Measurements from ENCODE around the gene RPTOR. TPM values are rescaled to one million over a fixed set of nuclear protein-coding genes. Genes with fewer than 3 reads are reported as not detected.

The RPTOR gene
- total RNA-seq, 1 experiment from 2014 or later, result 58.0 TPM

DNA sequence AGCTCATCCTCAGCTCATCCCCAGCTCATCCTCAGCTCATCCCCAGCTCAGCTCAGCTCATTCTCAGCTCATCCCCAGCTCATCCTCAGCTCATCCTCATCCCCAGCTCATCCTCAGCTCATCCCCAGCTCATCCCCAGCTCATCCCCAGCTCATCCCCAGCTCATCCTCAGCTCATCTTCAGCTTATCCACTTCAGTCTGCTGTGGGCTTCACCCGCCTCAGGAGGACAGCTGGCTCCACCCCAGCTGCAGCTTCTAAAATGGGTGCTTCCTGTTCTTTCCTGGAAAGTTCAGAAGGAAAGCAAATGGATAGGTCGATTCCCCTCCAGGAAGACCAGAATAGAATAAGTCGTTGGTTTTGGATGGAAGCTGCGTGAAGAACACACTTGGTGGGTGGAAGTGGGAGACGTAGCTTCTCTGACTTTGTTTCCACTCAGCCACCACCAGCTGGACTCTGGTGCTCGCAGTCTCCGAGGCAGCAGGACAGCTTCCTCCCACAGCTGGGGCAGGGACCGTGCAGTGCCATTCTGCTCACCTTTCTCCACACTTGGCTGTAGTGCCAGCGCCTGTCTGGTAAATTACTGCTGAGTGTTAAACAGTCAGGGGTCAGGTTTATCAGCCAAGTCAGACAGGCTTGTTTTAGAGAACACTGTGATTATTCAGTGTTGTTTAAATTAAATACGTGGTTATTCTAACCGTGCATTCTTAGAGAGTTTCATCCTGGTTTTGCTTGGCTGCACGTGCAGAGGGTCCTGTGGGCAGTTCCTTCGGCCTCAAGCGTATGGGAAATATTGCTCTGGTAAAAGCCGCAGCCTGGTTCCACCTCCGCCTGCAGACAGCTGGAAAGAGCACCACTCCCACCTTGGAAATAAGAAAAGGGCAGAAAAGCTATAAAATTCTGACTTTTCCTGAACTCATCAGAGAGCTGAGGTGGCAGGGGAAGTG, 386.0 kb downstream of the RPTOR start:
- no peak for DNase-seq (ENCODE audit: low read depth, low spot score)
- CTCF ChIA-PET, result interaction anchor here (0.7 kb wide), 1 partner anchor 11 kb away, joined by 3 read pairs; no protein-coding TSS in a partner anchor
- no peak overlapping the region for H3K4me3 ChIP-seq (ENCODE audit: low read depth in 2 of 2, low read length in 2 of 2)
- intact Hi-C loops (cut with micrococcal nuclease; ENCODE audit: unreplicated experiment) (no loop called here), in situ Hi-C loops (cut with HindIII; ENCODE audit: low pct_unique_long_range_greater_than_20kb, low sequenced_read_pairs) (no loop called here)
- H3K4me1 ChIP-seq (ENCODE audit: control insufficient read depth, insufficient read depth, low read length), result no peaks in the 10 kb centered on the region
- H3K27ac ChIP-seq (ENCODE audit: low read length), result no peak overlapping the region
- TF ChIP-seq TCF7L2 (IDR thresholded peaks at IDR 0.05; ENCODE audit: low read depth, low read length) (no peak), POLR2AphosphoS5 (IDR thresholded peaks at IDR 0.05; ENCODE audit: low read depth, low read length) (no peak), SIN3A (IDR thresholded peaks at IDR 0.05; ENCODE audit: borderline replicate concordance, insufficient read depth, low read depth, low read length) (no peak), CTCF (IDR thresholded peaks at IDR 0.05) (no peak)
- TF ChIP-seq, protein P1, sequence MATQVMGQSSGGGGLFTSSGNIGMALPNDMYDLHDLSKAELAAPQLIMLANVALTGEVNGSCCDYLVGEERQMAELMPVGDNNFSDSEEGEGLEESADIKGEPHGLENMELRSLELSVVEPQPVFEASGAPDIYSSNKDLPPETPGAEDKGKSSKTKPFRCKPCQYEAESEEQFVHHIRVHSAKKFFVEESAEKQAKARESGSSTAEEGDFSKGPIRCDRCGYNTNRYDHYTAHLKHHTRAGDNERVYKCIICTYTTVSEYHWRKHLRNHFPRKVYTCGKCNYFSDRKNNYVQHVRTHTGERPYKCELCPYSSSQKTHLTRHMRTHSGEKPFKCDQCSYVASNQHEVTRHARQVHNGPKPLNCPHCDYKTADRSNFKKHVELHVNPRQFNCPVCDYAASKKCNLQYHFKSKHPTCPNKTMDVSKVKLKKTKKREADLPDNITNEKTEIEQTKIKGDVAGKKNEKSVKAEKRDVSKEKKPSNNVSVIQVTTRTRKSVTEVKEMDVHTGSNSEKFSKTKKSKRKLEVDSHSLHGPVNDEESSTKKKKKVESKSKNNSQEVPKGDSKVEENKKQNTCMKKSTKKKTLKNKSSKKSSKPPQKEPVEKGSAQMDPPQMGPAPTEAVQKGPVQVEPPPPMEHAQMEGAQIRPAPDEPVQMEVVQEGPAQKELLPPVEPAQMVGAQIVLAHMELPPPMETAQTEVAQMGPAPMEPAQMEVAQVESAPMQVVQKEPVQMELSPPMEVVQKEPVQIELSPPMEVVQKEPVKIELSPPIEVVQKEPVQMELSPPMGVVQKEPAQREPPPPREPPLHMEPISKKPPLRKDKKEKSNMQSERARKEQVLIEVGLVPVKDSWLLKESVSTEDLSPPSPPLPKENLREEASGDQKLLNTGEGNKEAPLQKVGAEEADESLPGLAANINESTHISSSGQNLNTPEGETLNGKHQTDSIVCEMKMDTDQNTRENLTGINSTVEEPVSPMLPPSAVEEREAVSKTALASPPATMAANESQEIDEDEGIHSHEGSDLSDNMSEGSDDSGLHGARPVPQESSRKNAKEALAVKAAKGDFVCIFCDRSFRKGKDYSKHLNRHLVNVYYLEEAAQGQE (IDR thresholded peaks at IDR 0.05; ENCODE audit: insufficient read depth in 1 of 2, low read depth in 2 of 2, low read length in 1 of 2), result no peak
- H3K36me3 ChIP-seq (ENCODE audit: control insufficient read depth, insufficient read depth, low read length), result no peaks in the 10 kb centered on the region; the same call in 1 of the 2 replicates
- H3K27me3 ChIP-seq (ENCODE audit: control insufficient read depth, insufficient read depth, low read length), result no peaks in the 10 kb centered on the region
- BruUV-seq (replicated peaks), result no TSS peak
- no peak for ATAC-seq
- POLR2A ChIA-PET, result interaction anchor here (0.5 to 0.7 kb wide), 2 partner anchors 476 to 535 kb away, joined by 3 to 4 read pairs; no protein-coding TSS in a partner anchor
- H3K9me3 ChIP-seq (ENCODE audit: control insufficient read depth, insufficient read depth, low read depth, low read length), result no peaks in the 10 kb centered on the region

- in situ Hi-C loops (cut with HindIII; ENCODE audit: low pct_unique_long_range_greater_than_20kb, low sequenced_read_pairs), result no loop called here
- CTCF ChIA-PET, result no interaction called here
- Histone ChIP-seq H3K36me3 (ENCODE audit: control insufficient read depth, insufficient read depth, low read length) (no peaks in the 10 kb centered on the region; the same call in 1 of the 2 replicates), H3K9me3 (ENCODE audit: control insufficient read depth, insufficient read depth, low read depth, low read length) (no peaks in the 10 kb centered on the region), H3K4me3 (ENCODE audit: low read depth in 2 of 2, low read length in 2 of 2) (no peak overlapping the region), H3K27me3 (ENCODE audit: control insufficient read depth, insufficient read depth, low read length) (no peaks in the 10 kb centered on the region), H3K4me1 (ENCODE audit: control insufficient read depth, insufficient read depth, low read length) (no peaks in the 10 kb centered on the region), H3K27ac (ENCODE audit: low read length) (no peak overlapping the region)
- ATAC-seq, result no peak
- BruUV-seq (replicated peaks), result no TSS peak
- intact Hi-C loops (cut with micrococcal nuclease; ENCODE audit: unreplicated experiment), result no loop called here
- no peak for DNase-seq (ENCODE audit: low read depth, low spot score)
- POLR2A ChIA-PET, result no interaction called here
- no peak for TF ChIP-seq CTCF (IDR thresholded peaks at IDR 0.05)
- no peak for TF ChIP-seq POLR2AphosphoS5 (IDR thresholded peaks at IDR 0.05; ENCODE audit: low read depth, low read length)
- TF ChIP-seq SIN3A (IDR thresholded peaks at IDR 0.05; ENCODE audit: borderline replicate concordance, insufficient read depth, low read depth, low read length), result no peak
- TF ChIP-seq, protein P1 (IDR thresholded peaks at IDR 0.05; ENCODE audit: insufficient read depth in 1 of 2, low read depth in 2 of 2, low read length in 1 of 2), result no peak
- no peak for TF ChIP-seq TCF7L2 (IDR thresholded peaks at IDR 0.05; ENCODE audit: low read depth, low read length)
These were observed 387.0 kb downstream of the RPTOR start for GRCh38 chr17:80931421-80932265.
